ENCODE data around the gene USP22.

USP22 gene

GRCh38 chr17:21029515-21029914, 13.3 kb downstream of the USP22 start:
- no CpG with 5 or more reads among the region's 2 CpGs for WGBS (ENCODE audit: extremely low coverage, insufficient coverage, insufficient read length)
- H4K91ac ChIP-seq (ENCODE audit: low read depth, low read length), result no peak overlapping the region
- peaks cover 53% of the 10 kb centered on the region for H3K79me2 ChIP-seq (ENCODE audit: control insufficient read depth, insufficient read depth, low read length, poor library complexity)
- no peak overlapping the region for H3K23ac ChIP-seq (ENCODE audit: low read length)
- H3K4me1 ChIP-seq (ENCODE audit: control insufficient read depth in 1 of 2, insufficient read depth in 2 of 2, low read length in 2 of 2), result peaks cover 0 to 2% of the 10 kb centered on the region in 2 experiments
- DNase-seq, result no peak
- no peaks in the 10 kb centered on the region for H3K9me3 ChIP-seq (ENCODE audit: insufficient read depth, low read depth, low read length)
- H3K9ac ChIP-seq (ENCODE audit: low read length), result no peak overlapping the region
- no peak overlapping the region for H2AFZ ChIP-seq (ENCODE audit: insufficient read depth, low read length, poor library complexity)
- H3K27ac ChIP-seq (ENCODE audit: low read depth, low read length), result no peak overlapping the region
- H3K14ac ChIP-seq (ENCODE audit: low read length), result no peak overlapping the region
- H3K36me3 ChIP-seq (ENCODE audit: control insufficient read depth in 1 of 2, insufficient read depth in 2 of 2, low read length in 2 of 2), result peaks cover 36 to 48% of the 10 kb centered on the region in 2 experiments
- no peak overlapping the region for H2BK5ac ChIP-seq (ENCODE audit: low read depth, low read length, poor library complexity)
- H3K18ac ChIP-seq (ENCODE audit: low read length), result no peak overlapping the region
- H3K79me1 ChIP-seq (ENCODE audit: low read length), result no peaks in the 10 kb centered on the region
- peak overlapping the region; percentile 95 for H3K4ac ChIP-seq (ENCODE audit: low read depth, low read length)
- H3K27me3 ChIP-seq (ENCODE audit: insufficient read depth, low read length), result no peaks in the 10 kb centered on the region
- no peak overlapping the region for H4K12ac ChIP-seq (ENCODE audit: low read depth, low read length)
- no peak overlapping the region for H3K4me2 ChIP-seq (ENCODE audit: low read length)
- no peak overlapping the region for H2BK120ac ChIP-seq (ENCODE audit: insufficient read depth, low read length, poor library complexity)
- H2BK12ac ChIP-seq (ENCODE audit: low read length), result no peak overlapping the region
- no peak overlapping the region for H2AK5ac ChIP-seq (ENCODE audit: low read length)
- H4K8ac ChIP-seq (ENCODE audit: low read depth, low read length), result no peak overlapping the region
- H3K4me3 ChIP-seq (ENCODE audit: low read depth, low read length), result no peak overlapping the region

- no peak overlapping the region for H4K12ac ChIP-seq (ENCODE audit: low read depth, low read length)
- H3K79me1 ChIP-seq (ENCODE audit: low read length), result no peaks in the 10 kb centered on the region
- no peak overlapping the region for H2AK5ac ChIP-seq (ENCODE audit: low read length)
- H3K18ac ChIP-seq (ENCODE audit: low read length), result no peak overlapping the region
- H4K8ac ChIP-seq (ENCODE audit: low read depth, low read length), result no peak overlapping the region
- no peak overlapping the region for H3K4me2 ChIP-seq (ENCODE audit: low read length)
- H4K91ac ChIP-seq (ENCODE audit: low read depth, low read length), result no peak overlapping the region
- no peak overlapping the region for H3K4me3 ChIP-seq (ENCODE audit: low read depth, low read length)
- no peak overlapping the region for H3K14ac ChIP-seq (ENCODE audit: low read length)
- peak overlapping the region; percentile 24 for H3K9ac ChIP-seq (ENCODE audit: low read length)
- H3K4me1 ChIP-seq (ENCODE audit: control insufficient read depth in 1 of 2, insufficient read depth in 2 of 2, low read length in 2 of 2), result peaks cover 0 to 2% of the 10 kb centered on the region in 2 experiments
- no peaks in the 10 kb centered on the region for H3K9me3 ChIP-seq (ENCODE audit: insufficient read depth, low read depth, low read length)
- H3K27ac ChIP-seq (ENCODE audit: low read depth, low read length), result no peak overlapping the region
- no CpG with 5 or more reads among the region's 7 CpGs for WGBS (ENCODE audit: extremely low coverage, insufficient coverage, insufficient read length)
- H3K23ac ChIP-seq (ENCODE audit: low read length), result no peak overlapping the region
- H2BK12ac ChIP-seq (ENCODE audit: low read length), result no peak overlapping the region
- no peaks in the 10 kb centered on the region for H3K27me3 ChIP-seq (ENCODE audit: insufficient read depth, low read length)
- no peak overlapping the region for H2BK120ac ChIP-seq (ENCODE audit: insufficient read depth, low read length, poor library complexity)
- H3K4ac ChIP-seq (ENCODE audit: low read depth, low read length), result peak overlapping the region; percentile 71
- DNase-seq, result peak; percentile 22 to 31
- H2AFZ ChIP-seq (ENCODE audit: insufficient read depth, low read length, poor library complexity), result no peak overlapping the region
- peaks cover 38 to 51% of the 10 kb centered on the region in 2 experiments for H3K36me3 ChIP-seq (ENCODE audit: control insufficient read depth in 1 of 2, insufficient read depth in 2 of 2, low read length in 2 of 2)
- no peak overlapping the region for H2BK5ac ChIP-seq (ENCODE audit: low read depth, low read length, poor library complexity)
- H3K79me2 ChIP-seq (ENCODE audit: control insufficient read depth, insufficient read depth, low read length, poor library complexity), result peaks cover 52% of the 10 kb centered on the region
Observed at GRCh38 chr17:21029036-21029435, 13.8 kb downstream of the USP22 start.

- Histone ChIP-seq H3K4me2 (ENCODE audit: low read length) (no peak overlapping the region), H2BK5ac (ENCODE audit: low read depth, low read length, poor library complexity) (no peak overlapping the region), H3K27ac (ENCODE audit: low read depth, low read length) (no peak overlapping the region), H3K36me3 (ENCODE audit: control insufficient read depth in 1 of 2, insufficient read depth in 2 of 2, low read length in 2 of 2) (peaks cover 45 to 55% of the 10 kb centered on the region in 2 experiments), H3K4ac (ENCODE audit: low read depth, low read length) (peak overlapping the region; percentile 71), H3K79me1 (ENCODE audit: low read length) (no peaks in the 10 kb centered on the region), H2BK12ac (ENCODE audit: low read length) (no peak overlapping the region), H2AFZ (ENCODE audit: insufficient read depth, low read length, poor library complexity) (no peak overlapping the region), H4K8ac (ENCODE audit: low read depth, low read length) (no peak overlapping the region), H3K18ac (ENCODE audit: low read length) (no peak overlapping the region), H3K4me1 (ENCODE audit: control insufficient read depth in 1 of 2, insufficient read depth in 2 of 2, low read length in 2 of 2) (peaks cover 0 to 2% of the 10 kb centered on the region in 2 experiments), H3K27me3 (ENCODE audit: insufficient read depth, low read length) (no peaks in the 10 kb centered on the region), H4K12ac (ENCODE audit: low read depth, low read length) (no peak overlapping the region), H3K9me3 (ENCODE audit: insufficient read depth, low read depth, low read length) (no peaks in the 10 kb centered on the region), H3K14ac (ENCODE audit: low read length) (no peak overlapping the region), H3K23ac (ENCODE audit: low read length) (no peak overlapping the region), H3K4me3 (ENCODE audit: low read depth, low read length) (no peak overlapping the region), H3K79me2 (ENCODE audit: control insufficient read depth, insufficient read depth, low read length, poor library complexity) (peaks cover 55% of the 10 kb centered on the region), H4K91ac (ENCODE audit: low read depth, low read length) (no peak overlapping the region), H2BK120ac (ENCODE audit: insufficient read depth, low read length, poor library complexity) (no peak overlapping the region), H2AK5ac (ENCODE audit: low read length) (no peak overlapping the region), H3K9ac (ENCODE audit: low read length) (no peak overlapping the region)
- no CpG with 5 or more reads among the region's 13 CpGs for WGBS (ENCODE audit: extremely low coverage, insufficient coverage, insufficient read length)
- DNase-seq, result no peak
Observed at GRCh38 chr17:21028192-21028591, 14.6 kb downstream of the USP22 start.

- Histone ChIP-seq H2AFZ (ENCODE audit: insufficient read depth, low read length, poor library complexity) (no peak overlapping the region), H3K4me1 (ENCODE audit: control insufficient read depth in 1 of 2, insufficient read depth in 2 of 2, low read length in 2 of 2) (no peaks in the 10 kb centered on the region), H3K14ac (ENCODE audit: low read length) (no peak overlapping the region), H3K79me1 (ENCODE audit: low read length) (no peaks in the 10 kb centered on the region), H4K12ac (ENCODE audit: low read depth, low read length) (no peak overlapping the region), H3K9me3 (ENCODE audit: insufficient read depth, low read depth, low read length) (no peaks in the 10 kb centered on the region), H3K36me3 (ENCODE audit: control insufficient read depth in 1 of 2, insufficient read depth in 2 of 2, low read length in 2 of 2) (peaks cover 42 to 50% of the 10 kb centered on the region in 2 experiments), H2AK5ac (ENCODE audit: low read length) (no peak overlapping the region), H2BK12ac (ENCODE audit: low read length) (no peak overlapping the region), H3K4me2 (ENCODE audit: low read length) (no peak overlapping the region), H3K4me3 (ENCODE audit: low read depth, low read length) (no peak overlapping the region), H4K91ac (ENCODE audit: low read depth, low read length) (no peak overlapping the region), H2BK120ac (ENCODE audit: insufficient read depth, low read length, poor library complexity) (no peak overlapping the region), H3K4ac (ENCODE audit: low read depth, low read length) (peak overlapping the region; percentile 61), H4K8ac (ENCODE audit: low read depth, low read length) (no peak overlapping the region), H3K23ac (ENCODE audit: low read length) (no peak overlapping the region), H3K27ac (ENCODE audit: low read depth, low read length) (no peak overlapping the region), H3K18ac (ENCODE audit: low read length) (no peak overlapping the region), H3K79me2 (ENCODE audit: control insufficient read depth, insufficient read depth, low read length, poor library complexity) (peaks cover 46% of the 10 kb centered on the region), H2BK5ac (ENCODE audit: low read depth, low read length, poor library complexity) (no peak overlapping the region), H3K27me3 (ENCODE audit: insufficient read depth, low read length) (no peaks in the 10 kb centered on the region), H3K9ac (ENCODE audit: low read length) (no peak overlapping the region)
- no peak for DNase-seq
- WGBS (ENCODE audit: extremely low coverage, insufficient coverage, insufficient read length), result no CpG with 5 or more reads among the region's 14 CpGs
Observed at GRCh38 chr17:21027031-21027430, 15.8 kb downstream of the USP22 start.
